Fibroblast of pulmonary artery (primary cell): ENCODE measurements around the gene SEMA7A.
"Not testable (repeated sequence)": the region's sequence is repeated elsewhere in the genome, so short reads cannot be mapped to it uniquely, and the experiment has no call there.

Experiments used
- DNase-seq: peaks from one replicate; pipeline ENCODE4 v3.0.0-alpha.2; 2010; ENCODE audit warnings: low read depth
- H3K4me3 ChIP-seq: replicated peaks from 2 replicates; pipeline ENCODE4 v1.5.1; 2011; ENCODE audit warnings: low read depth, mild to moderate bottlenecking, control low read depth, low read length, moderate library complexity
- TF ChIP-seq, protein P1 (sequence below): IDR thresholded peaks from 2 replicates; pipeline ENCODE4 v1.5.1; 2011; ENCODE audit warnings: mild to moderate bottlenecking, control low read depth, low read length, inconsistent platforms; ENCODE audit errors: missing control alignments

Gene SEMA7A

DNA sequence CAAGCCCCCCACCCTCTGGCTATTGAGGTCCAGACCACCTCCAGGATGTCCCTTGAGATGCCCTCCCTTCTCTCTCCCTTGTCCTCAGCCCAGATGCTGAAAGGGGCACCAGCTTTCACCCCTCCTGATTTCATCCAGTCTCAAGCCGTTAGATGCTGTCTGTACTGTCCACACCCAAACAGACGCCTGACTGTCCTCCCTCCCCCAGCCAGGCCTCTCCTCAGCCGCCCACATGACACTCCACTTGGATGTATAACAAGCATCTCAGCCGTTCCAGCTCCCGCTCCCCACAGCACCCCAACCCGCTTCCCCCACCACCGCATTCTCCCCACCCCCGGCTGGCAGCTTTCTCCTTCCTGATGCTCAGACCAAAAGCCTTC, 41.3 kb downstream of the SEMA7A start:
- DNase-seq, result no peak
- TF ChIP-seq, protein P1, sequence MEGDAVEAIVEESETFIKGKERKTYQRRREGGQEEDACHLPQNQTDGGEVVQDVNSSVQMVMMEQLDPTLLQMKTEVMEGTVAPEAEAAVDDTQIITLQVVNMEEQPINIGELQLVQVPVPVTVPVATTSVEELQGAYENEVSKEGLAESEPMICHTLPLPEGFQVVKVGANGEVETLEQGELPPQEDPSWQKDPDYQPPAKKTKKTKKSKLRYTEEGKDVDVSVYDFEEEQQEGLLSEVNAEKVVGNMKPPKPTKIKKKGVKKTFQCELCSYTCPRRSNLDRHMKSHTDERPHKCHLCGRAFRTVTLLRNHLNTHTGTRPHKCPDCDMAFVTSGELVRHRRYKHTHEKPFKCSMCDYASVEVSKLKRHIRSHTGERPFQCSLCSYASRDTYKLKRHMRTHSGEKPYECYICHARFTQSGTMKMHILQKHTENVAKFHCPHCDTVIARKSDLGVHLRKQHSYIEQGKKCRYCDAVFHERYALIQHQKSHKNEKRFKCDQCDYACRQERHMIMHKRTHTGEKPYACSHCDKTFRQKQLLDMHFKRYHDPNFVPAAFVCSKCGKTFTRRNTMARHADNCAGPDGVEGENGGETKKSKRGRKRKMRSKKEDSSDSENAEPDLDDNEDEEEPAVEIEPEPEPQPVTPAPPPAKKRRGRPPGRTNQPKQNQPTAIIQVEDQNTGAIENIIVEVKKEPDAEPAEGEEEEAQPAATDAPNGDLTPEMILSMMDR, result no peak
- H3K4me3 ChIP-seq, result no peak overlapping the region

DNA sequence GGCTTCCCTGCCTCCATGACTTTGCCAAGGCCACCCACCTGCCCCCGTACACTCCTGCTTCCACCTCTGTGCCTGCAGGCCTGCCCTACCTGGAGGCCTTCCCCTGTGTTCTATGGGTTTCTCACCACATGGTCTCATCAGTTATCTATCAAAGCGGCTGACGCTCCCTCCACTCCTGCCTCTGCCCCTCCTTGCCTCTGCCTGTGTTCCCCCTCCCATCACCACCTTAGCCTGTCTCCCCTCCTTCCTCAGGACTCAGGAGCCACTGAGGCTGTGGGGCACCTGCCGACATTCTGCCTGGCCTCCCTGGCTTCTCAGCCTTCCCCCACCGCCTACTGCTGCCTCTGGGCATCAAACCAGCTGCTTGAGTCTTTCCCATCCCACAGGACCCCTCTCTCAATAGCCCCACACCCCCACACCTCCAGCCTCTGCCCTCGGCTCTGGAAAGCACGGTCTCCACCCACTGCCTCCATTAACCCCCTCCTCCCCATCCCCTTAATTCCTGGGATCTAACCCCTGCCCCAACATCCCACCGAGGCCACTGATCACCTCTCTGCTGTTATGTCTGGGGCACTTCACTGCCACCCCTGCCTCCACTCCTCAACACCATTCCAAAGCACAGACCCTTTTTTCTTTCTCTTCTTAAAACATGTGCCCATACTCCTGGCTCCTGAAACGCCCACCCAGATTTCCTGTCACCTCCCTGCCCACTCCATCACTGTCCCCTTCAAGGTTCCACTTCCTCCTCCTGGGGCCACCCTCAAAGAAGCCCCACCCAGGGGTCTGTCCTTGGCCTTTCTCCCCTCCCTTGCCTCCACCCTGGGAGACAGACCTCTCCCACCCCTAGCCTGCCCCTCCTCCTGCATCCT, 41.9 kb downstream of the SEMA7A start:
- TF ChIP-seq, protein P1, result no peak
- no peak overlapping the region for H3K4me3 ChIP-seq
- no peak for DNase-seq

DNA sequence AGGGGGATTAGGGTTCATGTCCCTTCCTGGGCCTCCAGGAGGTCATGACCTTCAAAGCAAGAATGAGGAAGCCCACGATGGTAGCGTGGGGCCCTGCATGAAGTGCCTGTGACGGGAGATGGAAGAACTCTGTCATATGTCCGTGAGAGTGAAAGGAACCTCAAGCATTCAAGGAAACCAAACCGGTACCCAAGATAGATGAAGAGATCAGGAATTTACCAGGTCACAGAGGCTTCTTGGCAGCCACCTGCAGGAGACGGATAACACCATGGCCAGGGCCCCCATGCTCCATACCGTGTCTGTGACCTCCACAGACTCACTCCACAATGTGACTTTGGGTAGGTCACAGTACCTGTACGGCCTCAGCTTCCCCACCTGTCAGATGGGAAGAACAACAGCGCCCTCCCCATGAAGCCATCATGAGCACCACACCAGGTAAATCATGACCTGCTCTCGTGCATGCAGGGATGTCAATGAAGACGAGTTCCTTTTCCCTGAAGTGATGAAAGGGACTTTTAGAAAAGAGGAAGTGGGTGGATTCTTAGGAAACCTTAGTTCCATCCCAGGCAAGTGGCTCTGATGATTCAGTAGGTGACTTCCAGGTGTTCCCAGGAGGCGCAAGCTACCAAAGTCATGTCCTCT, 43.0 kb downstream of the SEMA7A start:
- H3K4me3 ChIP-seq, result no peak overlapping the region

DNA sequence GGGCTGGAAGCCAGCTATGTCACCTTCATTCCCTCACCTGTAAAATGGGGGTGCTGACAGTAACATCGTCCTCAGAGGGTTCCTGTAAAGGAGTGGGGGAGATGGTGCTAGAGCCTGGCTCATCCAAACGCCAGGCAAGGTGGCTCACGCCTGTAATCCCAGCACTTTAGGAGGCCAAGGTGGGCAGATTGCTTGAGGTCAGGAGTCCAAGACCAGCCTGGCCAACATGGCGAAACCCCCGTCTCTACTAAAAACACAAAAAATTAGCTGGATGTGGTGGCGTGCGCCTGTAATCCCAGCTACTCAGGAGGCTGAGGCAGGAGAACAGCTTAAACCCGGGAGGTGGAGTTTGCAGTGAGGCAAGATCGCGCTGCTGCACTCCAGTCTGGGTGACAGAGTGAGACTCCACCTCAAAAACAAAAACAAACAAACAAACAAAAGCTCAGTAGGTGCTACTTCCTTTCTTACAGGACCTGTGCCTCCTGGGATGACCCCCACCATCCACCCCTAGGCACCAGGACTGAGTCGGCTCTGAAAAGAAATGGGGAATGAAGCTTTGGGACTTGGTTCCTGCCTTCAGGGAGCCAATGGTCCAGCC, 43.6 kb downstream of the SEMA7A start:
- H3K4me3 ChIP-seq, DNase-seq: not testable (repeated sequence)

More for the DNA sequence above, 43.0 kb downstream of the SEMA7A start:
- DNase-seq, result no peak
- TF ChIP-seq, protein P1, result no peak

DNA sequence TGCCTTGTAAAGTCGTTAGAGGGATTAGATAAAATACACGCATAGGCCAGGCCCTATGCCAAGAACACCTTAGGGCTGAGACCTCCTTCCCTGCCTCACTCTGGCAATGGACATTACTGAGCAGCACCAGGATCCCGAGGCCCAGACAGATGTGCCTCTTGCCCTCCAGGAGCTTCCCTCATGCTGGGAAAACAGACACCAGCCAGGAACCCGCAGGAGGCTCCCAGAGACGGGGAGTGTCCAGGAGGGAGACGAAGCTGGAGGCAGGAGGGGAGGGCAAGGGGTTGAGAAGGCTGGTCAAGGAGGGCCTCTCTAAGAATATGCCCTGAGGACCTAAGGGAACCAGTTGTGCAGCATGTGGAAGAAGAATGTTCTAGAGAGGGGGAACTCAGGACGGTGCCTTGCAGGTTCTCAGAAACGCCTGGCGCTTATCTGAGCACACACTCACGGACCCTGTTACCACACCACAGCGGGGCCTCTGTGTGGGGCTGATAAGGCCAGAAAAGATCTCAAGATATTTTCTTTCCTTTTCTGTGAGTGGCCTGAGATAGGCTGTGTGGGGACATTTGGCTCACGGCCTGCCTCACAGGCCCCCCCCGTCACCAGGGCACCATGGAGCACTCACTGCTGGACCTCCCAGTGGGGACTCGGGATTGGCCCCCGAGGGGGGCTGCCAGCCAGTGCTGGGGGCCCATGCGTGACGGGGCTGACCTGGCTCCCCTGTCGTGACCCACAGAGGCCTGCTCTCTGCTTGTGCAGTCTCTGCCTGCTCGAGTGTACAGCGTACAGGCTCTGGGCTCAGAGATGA, 44.3 kb downstream of the SEMA7A start:
- no peak overlapping the region for H3K4me3 ChIP-seq
- TF ChIP-seq, protein P1, result no peak
- DNase-seq, result no peak

DNA sequence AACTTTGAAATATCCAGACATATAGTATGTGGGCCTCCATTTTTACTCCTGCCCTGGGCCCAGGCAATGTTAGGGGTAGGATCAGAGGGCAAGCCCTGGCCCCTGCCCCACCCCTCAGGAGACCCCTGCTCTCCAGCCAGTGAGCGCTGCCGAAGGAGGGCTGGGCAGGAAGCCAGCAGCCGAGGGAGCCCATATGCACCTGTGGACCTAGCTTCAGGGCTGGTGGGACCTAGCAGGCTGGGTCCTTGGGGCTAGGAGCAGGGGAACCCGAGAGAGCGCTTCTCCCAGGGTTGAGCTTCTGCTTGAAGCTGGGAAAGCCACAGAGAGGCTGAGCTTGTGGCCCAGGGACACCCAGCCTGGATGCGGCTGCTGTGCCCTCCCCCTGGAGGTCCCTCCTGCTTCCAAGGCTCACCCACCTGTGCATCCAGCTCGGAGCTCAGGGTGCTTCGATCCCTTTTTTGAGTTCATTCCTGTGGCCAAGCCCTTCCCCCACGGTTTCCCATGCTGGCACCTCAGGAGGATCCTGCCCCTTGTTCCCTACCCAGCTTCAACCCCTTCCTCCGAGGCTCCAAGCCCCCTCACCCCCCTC, 45.3 kb downstream of the SEMA7A start:
- DNase-seq, result no peak

More for the DNA sequence above, 45.3 kb downstream of the SEMA7A start:
- H3K4me3 ChIP-seq, result no peak overlapping the region
- TF ChIP-seq, protein P1, result no peak
